Renal pelvis (tissue), 4 donors: ENCODE data around the gene CIAO3. TPM values are rescaled to one million over a fixed set of nuclear protein-coding genes. Genes with fewer than 3 reads are reported as not detected.
"Not testable (repeated sequence)": the region's sequence is repeated elsewhere in the genome, so short reads cannot be mapped to it uniquely, and the experiment has no call there.

ENCODE experiments used
- DNase-seq: peaks from one replicate; pipeline ENCODE4 v3.0.0-alpha.2; 2013
- polyA plus RNA-seq, 3 donors: library from polyadenylated mRNA; unstranded; fragments of 120-200 nt; gene quantifications; one replicate each; pipeline ENCODE4 v1.2.1, GENCODE V29; 2013; ENCODE audit not compliant: insufficient read length in 3 of 3

The CIAO3 gene
- polyA plus RNA-seq, 3 donors = 27.1 to 34.9 (median 27.3) TPM

DNA sequence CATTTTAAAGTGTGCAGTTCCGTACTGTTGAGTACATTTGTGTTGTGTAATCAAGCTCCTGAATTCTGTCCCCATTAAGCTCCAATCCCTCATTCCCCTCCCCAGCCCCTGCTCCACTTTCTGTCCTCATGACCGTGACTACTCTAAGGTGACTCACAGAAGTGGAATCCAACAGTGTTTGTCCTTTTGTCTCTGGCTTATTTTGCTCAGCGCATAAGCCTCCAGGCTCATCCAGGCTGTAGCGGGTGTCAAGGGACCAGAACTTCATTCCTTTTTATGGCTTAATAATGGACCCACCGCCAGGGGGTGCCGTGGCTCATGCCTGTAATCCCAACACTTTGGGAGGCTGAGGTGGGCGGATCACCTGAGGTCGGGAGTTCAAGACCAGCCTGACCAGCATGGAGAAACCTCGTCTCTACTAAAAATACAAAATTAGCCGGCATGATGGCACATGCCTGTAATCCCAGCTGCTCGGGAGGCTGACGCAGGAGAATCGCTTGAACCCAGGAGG lies 28.0 kb downstream of the CIAO3 start:
- DNase-seq = not testable (repeated sequence)

- DNase-seq = no peak
These were observed 29.1 kb downstream of the CIAO3 start for GRCh38 chr16:711548-712320.

DNA sequence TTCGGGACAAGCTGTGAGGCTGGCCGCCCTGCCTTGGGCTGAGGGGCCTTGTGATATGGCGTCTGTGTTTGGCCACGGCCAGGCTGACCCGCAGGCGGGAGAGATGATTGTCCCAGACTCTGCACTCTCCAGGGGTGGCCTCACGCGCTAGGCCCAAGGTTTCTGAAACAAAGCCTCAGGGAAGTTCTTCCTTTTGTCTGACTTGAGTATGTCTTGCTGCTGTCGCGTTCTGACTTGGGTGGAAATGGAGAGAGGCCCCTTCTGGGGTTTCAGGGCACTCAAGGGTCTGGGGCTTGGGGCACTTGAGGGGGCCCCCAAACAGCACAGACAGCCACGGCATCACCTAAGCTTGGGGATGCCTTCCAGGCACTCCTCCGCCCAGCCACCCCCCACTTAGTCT lies 29.7 kb downstream of the CIAO3 start:
- DNase-seq = no peak

- DNase-seq = no peak
These were observed 30.2 kb downstream of the CIAO3 start for GRCh38 chr16:710500-711075.

GRCh38 chr16:709566-710499 lies 31.0 kb downstream of the CIAO3 start:
- DNase-seq = no peak

DNA sequence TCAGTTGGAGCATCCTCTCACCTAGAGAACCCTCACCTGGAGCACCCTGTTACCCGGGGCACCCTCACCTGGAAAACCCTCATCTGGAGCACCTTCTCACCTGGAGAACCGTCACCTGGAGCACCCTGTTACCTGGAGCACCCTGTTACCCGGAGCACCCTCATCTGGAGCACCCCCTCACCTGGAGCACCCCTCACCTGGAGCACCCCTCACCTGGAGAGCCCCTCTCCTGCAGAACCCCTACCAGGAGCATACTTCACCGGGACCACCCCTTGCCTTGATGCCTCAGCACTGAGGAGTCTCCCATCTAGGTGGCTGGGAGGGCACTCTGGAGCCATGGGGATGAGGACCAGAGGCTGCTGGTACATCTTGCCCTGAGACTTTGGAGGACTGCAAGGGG lies 31.8 kb downstream of the CIAO3 start:
- DNase-seq = no peak

DNA sequence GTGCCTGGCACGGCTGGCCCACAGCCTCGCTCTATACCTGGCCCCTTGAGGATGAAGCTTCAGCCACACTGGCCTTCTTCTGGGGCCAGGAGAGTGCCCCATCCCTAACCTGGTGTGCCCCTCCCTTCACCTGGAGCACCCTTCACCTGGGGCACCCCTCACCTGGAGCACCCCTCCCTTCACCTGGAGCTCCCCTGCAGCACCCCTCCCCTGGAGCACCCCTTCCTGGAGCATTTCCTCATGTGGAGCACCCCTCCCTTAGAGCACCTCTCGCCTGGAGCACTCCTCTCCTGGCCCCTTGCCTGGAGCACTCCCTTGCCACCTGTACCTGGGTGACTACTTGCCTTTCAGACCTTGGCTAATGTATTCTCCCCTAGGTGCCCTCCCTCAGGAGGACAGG lies 32.8 kb downstream of the CIAO3 start:
- DNase-seq = no peak

GRCh38 chr16:707062-707538 lies 33.7 kb downstream of the CIAO3 start:
- no peak for DNase-seq

GRCh38 chr16:706189-707061 lies 34.4 kb downstream of the CIAO3 start:
- DNase-seq = no peak

- DNase-seq = no peak
These were observed 35.2 kb downstream of the CIAO3 start, which contains the start of gene FBXL16 for GRCh38 chr16:705431-706188. TSS of gene FBXL16 (minus strand) at chr16:705801. CDS start at chr16:697405, 8,396 bp downstream.

GRCh38 chr16:704552-705380 lies 36.0 kb downstream of the CIAO3 start:
- DNase-seq = no peak

DNA sequence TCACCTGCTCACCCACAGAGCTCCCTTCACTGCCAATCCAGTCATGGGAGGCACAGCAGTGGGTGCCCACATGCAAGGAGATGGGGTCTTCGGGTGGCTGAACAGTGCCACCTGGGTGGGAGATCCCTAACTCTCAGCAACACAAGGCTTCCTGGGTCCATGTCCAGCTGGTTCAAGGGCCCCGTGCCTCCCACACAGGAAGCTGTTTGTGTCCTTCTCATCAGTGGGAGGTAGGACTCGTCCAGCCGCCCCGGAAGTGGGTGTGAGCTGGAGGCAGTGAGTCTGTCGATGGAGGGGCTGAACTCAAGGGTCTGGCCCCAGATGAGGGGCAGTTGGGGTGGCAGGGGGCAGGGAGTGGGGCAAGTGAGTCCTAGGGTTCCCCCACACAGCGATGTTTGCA lies 36.8 kb downstream of the CIAO3 start:
- no peak for DNase-seq

DNA sequence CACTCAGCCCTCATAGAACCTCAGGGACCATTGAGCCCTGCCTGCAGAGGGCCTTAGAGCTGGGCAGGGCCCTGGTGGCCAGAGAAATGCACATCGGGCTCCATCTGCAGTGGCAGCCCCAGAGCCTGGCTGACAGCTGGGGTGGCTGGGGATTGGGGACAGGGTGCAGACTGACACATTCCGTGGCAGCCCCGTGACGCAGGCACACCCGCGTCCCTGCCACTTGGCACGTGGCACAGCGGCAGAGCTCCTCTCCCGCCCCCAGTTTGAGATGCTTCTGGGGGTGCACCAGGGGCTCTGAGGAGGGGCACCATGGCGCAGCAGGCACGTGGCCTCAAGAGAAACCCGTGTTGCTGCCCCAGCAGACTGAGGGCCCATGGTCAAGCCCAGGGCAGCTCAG lies 37.4 kb downstream of the CIAO3 start:
- no peak for DNase-seq

DNA sequence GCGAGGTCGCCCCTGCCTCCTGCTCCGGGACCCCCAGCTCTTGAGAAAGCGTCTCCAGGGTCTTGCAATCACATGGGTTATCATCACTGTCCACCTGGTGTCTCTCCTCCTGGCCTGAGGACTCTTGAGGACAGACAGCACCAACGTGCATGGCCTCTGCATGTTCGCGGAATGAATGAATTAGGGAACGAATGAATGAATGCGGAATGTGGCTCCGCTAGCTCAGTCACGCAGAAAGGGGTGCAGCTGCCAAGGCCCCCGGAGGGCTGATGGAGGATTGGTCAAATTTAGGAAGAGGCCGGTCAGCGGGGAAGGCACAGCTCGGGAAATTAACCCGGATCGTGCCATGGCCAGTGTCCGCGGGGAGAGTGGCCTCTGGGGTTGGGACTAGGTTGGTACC lies 38.5 kb downstream of the CIAO3 start:
- no peak for DNase-seq

DNA sequence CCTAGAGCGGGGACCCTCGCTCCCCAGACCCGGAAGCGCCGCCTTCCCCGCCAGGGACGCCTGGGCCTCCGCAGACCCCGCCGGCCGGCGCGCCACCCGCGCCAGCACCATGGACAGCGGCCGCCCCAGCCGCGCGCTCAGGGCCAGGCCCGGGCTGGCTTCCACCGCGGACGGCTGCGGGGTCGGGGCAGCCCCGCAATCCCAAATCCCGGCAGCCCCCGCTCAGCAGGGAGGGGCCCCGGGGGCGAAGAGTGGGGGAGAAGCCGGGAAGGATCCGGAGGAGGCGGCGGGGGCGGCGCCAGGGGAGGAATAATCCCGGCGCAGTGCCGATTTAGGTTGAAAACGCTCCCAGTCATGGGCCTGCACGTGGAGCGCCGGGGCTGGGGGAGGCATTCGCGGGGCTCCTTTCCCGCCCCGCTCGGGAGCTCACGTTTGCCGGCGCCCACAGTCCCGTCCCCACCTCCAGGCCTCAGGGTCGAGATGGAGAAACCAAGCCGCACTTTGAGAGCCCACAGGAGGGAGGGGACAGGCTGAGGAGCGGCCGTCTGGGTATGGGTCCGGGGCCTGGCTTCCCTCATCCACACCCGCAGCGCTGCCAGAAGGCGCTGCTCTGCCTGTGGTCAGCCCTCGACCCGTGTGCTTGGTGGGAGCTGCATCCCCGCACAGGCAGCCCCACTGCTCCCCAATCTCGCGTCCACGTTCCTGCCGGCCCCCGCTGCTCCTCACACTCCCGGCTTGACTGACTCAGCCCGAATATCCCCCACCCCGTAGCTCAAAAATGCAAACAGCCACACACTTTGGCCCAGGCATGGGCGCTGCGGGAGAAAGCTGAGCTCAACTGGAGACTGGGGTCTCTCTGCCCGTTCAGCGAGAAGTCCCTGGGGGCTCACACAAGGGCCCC lies 39.9 kb downstream of the CIAO3 start:
- DNase-seq = no peak

GRCh38 chr16:698911-699671 lies 41.7 kb downstream of the CIAO3 start:
- no peak for DNase-seq

DNA sequence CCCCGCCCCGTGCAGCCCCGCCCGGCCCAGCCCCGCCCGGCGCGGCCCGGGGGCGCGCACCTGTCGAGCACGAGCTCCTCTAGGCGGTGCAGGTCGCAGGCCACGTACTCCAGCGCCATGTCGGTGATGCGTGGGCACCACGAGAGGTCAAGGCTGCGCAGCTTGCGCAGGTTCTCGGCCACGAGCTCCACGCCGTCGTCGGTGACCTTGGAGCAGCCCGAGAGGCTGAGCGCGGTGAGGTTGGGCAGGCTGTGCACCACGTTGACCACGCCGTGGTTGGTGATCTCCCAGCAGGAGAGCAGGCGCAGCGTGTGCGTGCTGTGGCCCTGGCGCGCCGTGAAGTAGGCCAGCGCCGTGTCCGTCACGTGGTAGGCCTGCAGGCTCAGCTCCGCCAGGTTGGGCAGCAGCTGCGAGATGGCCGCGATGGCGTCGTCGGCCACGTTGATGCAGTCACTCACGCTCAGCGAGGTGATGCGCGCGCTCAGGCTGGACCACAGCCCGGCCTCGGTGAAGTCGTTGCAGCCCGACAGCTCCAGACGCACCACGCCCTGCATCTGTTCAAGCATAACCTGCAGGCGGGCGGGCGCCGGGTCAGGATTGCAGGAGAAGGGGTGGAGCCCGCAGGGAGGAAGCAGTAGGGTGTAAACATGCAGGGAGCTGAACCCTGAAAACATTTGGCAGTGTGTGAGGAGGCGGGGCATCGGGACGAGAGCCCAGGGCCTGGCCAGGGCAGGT lies 45.3 kb downstream of the CIAO3 start:
- DNase-seq = no peak
